Ovary (tissue), 9 donors: ENCODE results near the gene NRDE2. TPM values are rescaled to one million over a fixed set of nuclear protein-coding genes. Genes with fewer than 3 reads are reported as not detected.

ENCODE experiments used
- DNase-seq, 5 donors: peaks; one replicate each; pipeline ENCODE4 v3.0.0-alpha.2; 2019 to 2020
- H3K27ac ChIP-seq, 2 donors: fragments of 200-600 bp; one replicate each; pipeline versions ENCODE4 v1.5.1 to v1.8.0; 2019 to 2022
- H3K27me3 ChIP-seq: fragments of 200-600 bp; one replicate; pipeline ENCODE4 v1.8.0; 2022
- H3K36me3 ChIP-seq: fragments of 200-600 bp; sonication (generic); one replicate; pipeline ENCODE4 v1.5.1; 2019
- H3K4me1 ChIP-seq: one replicate; pipeline ENCODE4 v1.8.1; 2013; ENCODE audit warnings: mild to moderate bottlenecking, moderate library complexity; ENCODE audit not compliant: insufficient read depth
- H3K4me3 ChIP-seq: fragments of 200-600 bp; sonication (generic); one replicate; pipeline ENCODE4 v1.5.1; 2017
- H3K9me3 ChIP-seq, 2 donors: fragments of 200-600 bp in 1 of 2; sonication (generic) in 1 of 2; one replicate each; pipeline versions ENCODE4 v1.5.1 to v1.8.1; 2013 to 2019; ENCODE audit warnings: mild to moderate bottlenecking in 1 of 2, moderate library complexity in 1 of 2
- EP300 ChIP-seq: sonication (generic); formaldehyde crosslinking; IDR thresholded peaks from one replicate; pipeline ENCODE4 v1.6.1; 2017; ENCODE audit warnings: antibody characterized with exemption
- POLR2A ChIP-seq: fragments of 450-650 bp; IDR thresholded peaks from one replicate; pipeline ENCODE4 v1.6.1; 2017; ENCODE audit warnings: antibody characterized with exemption, mild to moderate bottlenecking, moderate library complexity
- WGBS, 3 donors: extraction: QIAGEN DNeasy Blood & Tissue Kit in 1 of 3; methylation state at CpG; one replicate each; pipeline versions ENCODE4 v1.1.5 to v1.1.7; 2013 to 2017; 5-methylcytosine and 5-hydroxymethylcytosine counted together
- intact Hi-C, 4 donors: fragments of 100-400 bp; cut with DNase I; formaldehyde crosslinking; loops; one replicate each; pipeline versions ENCODE4 v1.11.0 to v1.15.1; 2022 to 2023
- polyA plus RNA-seq, 2 donors: library from polyadenylated mRNA; stranded (reverse); fragments of 200-250 nt in 1 of 2; fragments of 350-450 nt in 1 of 2; fragmentation: Illumina TruSeq in 1 of 2; extraction: RNeasy Lipid Tissue Mini Kit (QIAGEN cat#74804) in 1 of 2; gene quantifications; one replicate each; pipeline ENCODE4 v1.2.3, GENCODE V29; 2013 to 2014
- total RNA-seq, 7 donors: library from RNA; depleted of rRNA in 2 of 7; stranded (reverse); fragments of >200 nt in 2 of 7; fragmentation: NEBNext Ultra II Directional in 3 of 7; extraction: Animal tissue kit (Norgen Biotek cat#: 25700) in 3 of 7; gene quantifications; one replicate each; pipeline versions ENCODE4 v1.1.0 to v1.2.4, GENCODE V29; 2016 to 2023
- TF ChIP-seq, protein P1 (sequence below), 3 donors: fragments of 450-650 bp in 2 of 3; fragments of 200-600 bp in 1 of 3; IDR thresholded peaks; one replicate each; pipeline versions ENCODE4 v1.5.1 to v1.8.0; 2016 to 2022; ENCODE audit warnings: antibody characterized with exemption in 3 of 3, mild to moderate bottlenecking in 1 of 3
- donor health status: DM: no; HTN: no; CAD: no; lungs with moderate emphysema.
- donor health status: DM: no; HTN: no; CAD: no.
- donor health status: Bipolar disorder and iron deficiency.
- donor health status: DM: yes; HTN: yes; CAD: no.
- donor health status: DM: no; HTN: no; CAD: no.
- donor health status: DM: yes; HTN: yes; CAD: no.

The NRDE2 gene
- total and polyA plus RNA-seq, 9 donors, result 7.7 to 28.5 (median 15.4) TPM

DNA sequence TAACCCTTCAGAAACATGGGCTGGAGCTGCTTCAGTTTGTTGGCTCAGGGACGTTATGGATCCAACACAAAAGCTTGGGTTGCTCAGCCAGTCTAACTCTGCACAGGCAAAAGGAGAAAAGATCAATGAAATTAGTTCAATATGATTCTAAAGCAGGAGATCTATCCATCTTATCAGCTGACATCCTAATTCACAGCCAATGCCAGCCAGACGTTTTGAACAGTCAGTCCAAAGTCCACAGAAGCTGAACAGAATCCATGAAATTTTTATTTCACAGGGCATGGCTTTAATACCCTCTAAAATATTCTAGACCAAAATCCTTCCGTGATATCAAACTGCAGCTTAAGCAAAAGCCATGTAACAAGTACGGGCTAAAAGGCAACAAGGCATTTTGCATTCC lies 13.7 kb downstream of the NRDE2 start:
- no peaks in the 10 kb centered on the region for H3K9me3 ChIP-seq
- intact Hi-C loops, result no loop called here
- no peaks in the 10 kb centered on the region for H3K27me3 ChIP-seq
- DNase-seq, result no peak
- 83 to 90% (median 84%) methylated on average over 4 of the region's 4 CpGs for WGBS, 3 donors
- H3K4me3 ChIP-seq, result no peak overlapping the region
- H3K27ac ChIP-seq, result no peak overlapping the region
- H3K36me3 ChIP-seq, result no peaks in the 10 kb centered on the region
- TF ChIP-seq POLR2A, result no peak
- TF ChIP-seq, protein P1, sequence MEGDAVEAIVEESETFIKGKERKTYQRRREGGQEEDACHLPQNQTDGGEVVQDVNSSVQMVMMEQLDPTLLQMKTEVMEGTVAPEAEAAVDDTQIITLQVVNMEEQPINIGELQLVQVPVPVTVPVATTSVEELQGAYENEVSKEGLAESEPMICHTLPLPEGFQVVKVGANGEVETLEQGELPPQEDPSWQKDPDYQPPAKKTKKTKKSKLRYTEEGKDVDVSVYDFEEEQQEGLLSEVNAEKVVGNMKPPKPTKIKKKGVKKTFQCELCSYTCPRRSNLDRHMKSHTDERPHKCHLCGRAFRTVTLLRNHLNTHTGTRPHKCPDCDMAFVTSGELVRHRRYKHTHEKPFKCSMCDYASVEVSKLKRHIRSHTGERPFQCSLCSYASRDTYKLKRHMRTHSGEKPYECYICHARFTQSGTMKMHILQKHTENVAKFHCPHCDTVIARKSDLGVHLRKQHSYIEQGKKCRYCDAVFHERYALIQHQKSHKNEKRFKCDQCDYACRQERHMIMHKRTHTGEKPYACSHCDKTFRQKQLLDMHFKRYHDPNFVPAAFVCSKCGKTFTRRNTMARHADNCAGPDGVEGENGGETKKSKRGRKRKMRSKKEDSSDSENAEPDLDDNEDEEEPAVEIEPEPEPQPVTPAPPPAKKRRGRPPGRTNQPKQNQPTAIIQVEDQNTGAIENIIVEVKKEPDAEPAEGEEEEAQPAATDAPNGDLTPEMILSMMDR (IDR thresholded peaks at IDR 0.05), result no peak
- peaks cover 1% of the 10 kb centered on the region for H3K4me1 ChIP-seq

DNA sequence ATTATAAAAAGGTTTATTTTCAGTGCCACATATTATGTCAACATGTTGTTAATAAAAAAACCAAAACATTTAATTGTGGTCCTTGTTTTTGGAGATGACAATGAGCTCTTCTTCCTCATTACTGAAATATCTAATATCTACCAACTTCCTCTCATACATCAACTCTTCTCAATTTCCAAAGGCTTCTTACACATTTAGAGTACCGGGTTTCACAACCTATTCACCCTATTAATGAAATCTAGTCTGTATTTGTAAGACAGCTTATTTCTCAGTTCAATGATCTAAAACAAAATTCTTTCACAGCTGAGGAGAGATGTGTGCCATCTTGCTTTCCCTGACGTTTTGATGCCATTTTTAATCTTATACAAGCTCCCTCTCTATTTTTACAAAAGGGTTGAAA lies 14.5 kb downstream of the NRDE2 start:
- Histone ChIP-seq H3K9me3 (no peaks in the 10 kb centered on the region), H3K4me1 (peaks cover 1% of the 10 kb centered on the region), H3K4me3 (no peak overlapping the region), H3K27me3 (no peaks in the 10 kb centered on the region), H3K36me3 (no peaks in the 10 kb centered on the region), H3K27ac (no peak overlapping the region)
- TF ChIP-seq EP300, result no peak
- intact Hi-C loops, result no loop called here
- 84 to 95% (median 86%) methylated on average over 2 of the region's 2 CpGs for WGBS, 3 donors
- DNase-seq, result no peak

DNA sequence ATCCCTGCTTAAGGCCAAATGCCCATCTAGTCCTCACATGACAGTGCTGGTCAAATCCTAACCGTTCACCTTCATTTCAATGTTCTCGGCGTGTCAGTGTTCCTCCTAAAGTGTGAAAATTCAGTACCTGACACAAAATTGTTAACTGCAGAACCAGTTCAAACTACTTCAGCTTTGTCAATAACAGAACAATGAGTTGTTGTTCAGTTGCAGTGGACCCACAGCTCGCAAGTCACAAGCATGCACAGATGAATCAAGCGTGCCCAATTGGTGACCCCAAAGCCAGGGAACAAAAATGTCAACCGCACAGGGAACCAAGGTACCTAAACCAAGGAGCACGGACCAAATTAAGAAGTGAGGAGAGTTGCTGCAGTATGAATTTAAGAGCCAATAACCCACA lies 23.2 kb downstream of the NRDE2 start:
- no peak for DNase-seq
- intact Hi-C loops, result loop anchor here in 3 of 4 donors (10.0 kb wide), 3 partner anchors 86 to 976 kb away; partner anchors contain the start of gene CALM1 (in 1 of the 3)
- H3K27ac ChIP-seq, result no peak overlapping the region
- no peaks in the 10 kb centered on the region for H3K4me1 ChIP-seq
- TF ChIP-seq POLR2A, result no peak
- TF ChIP-seq, protein P1 (IDR thresholded peaks at IDR 0.05), result no peak
- TF ChIP-seq EP300, result no peak
- no peak overlapping the region for H3K4me3 ChIP-seq
- no peaks in the 10 kb centered on the region for H3K27me3 ChIP-seq
- no peaks in the 10 kb centered on the region for H3K36me3 ChIP-seq
- WGBS, 3 donors, result 95% methylated on average over 7 of the region's 7 CpGs
- no peaks in the 10 kb centered on the region for H3K9me3 ChIP-seq

DNA sequence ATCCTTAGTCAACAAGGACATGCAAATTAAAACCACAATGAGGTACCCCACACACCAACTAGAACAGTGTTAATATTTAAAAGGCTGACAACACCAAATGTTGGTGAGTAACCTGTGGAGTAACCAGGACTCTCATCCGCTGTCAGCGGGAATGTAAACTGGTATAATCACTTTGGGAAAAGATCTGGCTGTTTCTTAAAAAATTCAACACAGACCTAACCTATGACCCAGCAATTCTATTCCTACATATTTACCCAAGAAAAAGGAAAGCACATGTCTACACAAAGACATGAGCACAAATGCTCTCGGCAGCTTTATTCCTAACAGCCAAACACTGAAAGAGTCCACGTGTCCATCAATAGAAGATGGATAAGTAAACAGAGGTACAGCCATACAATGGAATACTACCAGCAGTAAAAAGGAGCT lies 26.6 kb downstream of the NRDE2 start:
- intact Hi-C loops, result loop anchor here in 3 of 4 donors (10.0 kb wide), 3 partner anchors 90 to 980 kb away; partner anchors contain the start of gene CALM1 (in 1 of the 3)
- Histone ChIP-seq H3K4me3 (no peak overlapping the region), H3K27me3 (no peaks in the 10 kb centered on the region), H3K27ac (no peak overlapping the region), H3K9me3 (no peaks in the 10 kb centered on the region), H3K4me1 (peaks cover 7% of the 10 kb centered on the region), H3K36me3 (no peaks in the 10 kb centered on the region)
- WGBS, 3 donors, result 59 to 74% (median 61%) methylated on average over 4 of the region's 4 CpGs
- DNase-seq, result no peak
- TF ChIP-seq, protein P1 (IDR thresholded peaks at IDR 0.05), result no peak
- TF ChIP-seq EP300, result no peak

- H3K36me3 ChIP-seq, result no peaks in the 10 kb centered on the region
- no peaks in the 10 kb centered on the region for H3K27me3 ChIP-seq
- intact Hi-C loops, result loop anchor here in 3 of 4 donors (10.0 kb wide), 3 partner anchors 90 to 980 kb away; partner anchors contain the start of gene CALM1 (in 1 of the 3)
- TF ChIP-seq, protein P1 (IDR thresholded peaks at IDR 0.05), result no peak
- TF ChIP-seq POLR2A (no peak), EP300 (no peak)
- H3K27ac ChIP-seq, result no peak overlapping the region
- no peak for DNase-seq
- peaks cover 7% of the 10 kb centered on the region for H3K4me1 ChIP-seq
- H3K4me3 ChIP-seq, result no peak overlapping the region
- no peaks in the 10 kb centered on the region for H3K9me3 ChIP-seq
Measured at GRCh38 chr14:90304502-90304901, 27.2 kb downstream of the NRDE2 start.
